ENCODE results near the gene LAMB3.

- TF ChIP-seq CTCF (IDR thresholded peaks at IDR 0.05) (no peak), POLR2A (IDR thresholded peaks at IDR 0.05) (no peak)
These were observed 21.6 kb upstream of the LAMB3 start for GRCh38 chr1:209673631-209674417.

Data from lower leg skin (tissue), 3 donors.